GM23248 (cell line): Measurements from ENCODE around the gene NPC1. TPM values are rescaled to one million over a fixed set of nuclear protein-coding genes. Genes with fewer than 3 reads are reported as not detected.

Experiments
- DNase-seq: peaks from one replicate; pipeline ENCODE4 v3.0.0-alpha.2; 2015
- H2AFZ ChIP-seq: fragments of 200-600 bp; sonication (generic); 2 replicates; pipeline ENCODE4 v1.6.1; 2016; ENCODE audit warnings: antibody characterized with exemption
- H3F3A ChIP-seq: fragments of 200-600 bp; sonication (generic); 2 replicates; pipeline ENCODE4 v1.6.1; 2016; ENCODE audit warnings: mild to moderate bottlenecking, antibody characterized with exemption, mixed run types; ENCODE audit not compliant: insufficient read depth
- H3K27ac ChIP-seq: fragments of 200-600 bp; sonication (generic); 2 replicates; pipeline ENCODE4 v1.5.1; 2016; ENCODE audit warnings: mild to moderate bottlenecking
- H3K27me3 ChIP-seq: fragments of 200-600 bp; sonication (generic); replicated peaks from 2 replicates; pipeline ENCODE4 v1.6.1; 2016; ENCODE audit warnings: mild to moderate bottlenecking; ENCODE audit not compliant: insufficient read depth
- H3K36me3 ChIP-seq: fragments of 200-600 bp; sonication (generic); 2 replicates; pipeline ENCODE4 v1.6.1; 2016; ENCODE audit warnings: low read depth, mild to moderate bottlenecking
- H3K4me1 ChIP-seq: fragments of 200-600 bp; sonication (generic); 2 replicates; pipeline ENCODE4 v1.6.1; 2016; ENCODE audit warnings: mild to moderate bottlenecking; ENCODE audit not compliant: insufficient read depth
- H3K4me2 ChIP-seq: fragments of 200-600 bp; sonication (generic); one replicate; pipeline ENCODE4 v1.6.1; 2016; ENCODE audit warnings: mild to moderate bottlenecking; ENCODE audit not compliant: unreplicated experiment
- H3K4me3 ChIP-seq: fragments of 200-600 bp; sonication (generic); 2 replicates; pipeline ENCODE4 v1.5.1; 2016; ENCODE audit warnings: mild to moderate bottlenecking
- H3K79me2 ChIP-seq: fragments of 200-600 bp; sonication (generic); 2 replicates; pipeline ENCODE4 v1.6.1; 2016; ENCODE audit warnings: mild to moderate bottlenecking; ENCODE audit not compliant: insufficient read depth
- H3K9ac ChIP-seq: fragments of 200-600 bp; sonication (generic); 2 replicates; pipeline ENCODE4 v1.6.1; 2016; ENCODE audit warnings: mild to moderate bottlenecking
- H3K9me2 ChIP-seq: fragments of 200-600 bp; sonication (generic); 2 replicates; pipeline ENCODE4 v1.6.1; 2016; ENCODE audit warnings: mixed run types, mild to moderate bottlenecking, moderate library complexity; ENCODE audit not compliant: insufficient read depth
- H3K9me3 ChIP-seq: fragments of 200-600 bp; sonication (generic); one replicate; pipeline ENCODE4 v1.6.1; 2017; ENCODE audit warnings: low read depth
- H4K20me1 ChIP-seq: fragments of 200-600 bp; sonication (generic); 2 replicates; pipeline ENCODE4 v1.6.0; 2016; ENCODE audit not compliant: insufficient read depth
- EZH2 ChIP-seq: fragments of 200-600 bp; sonication (generic); IDR thresholded peaks from 2 replicates; pipeline ENCODE4 v1.6.1; 2018; ENCODE audit warnings: antibody characterized with exemption, mild to moderate bottlenecking; ENCODE audit not compliant: insufficient read depth, poor library complexity, severe bottlenecking
- EZH2phosphoT487 ChIP-seq: fragments of 200-600 bp; sonication (generic); IDR thresholded peaks from 2 replicates; pipeline ENCODE4 v1.6.1; 2018; ENCODE audit warnings: antibody characterized with exemption, moderate library complexity, mild to moderate bottlenecking, low read depth; ENCODE audit not compliant: insufficient read depth
- WGBS, 2 experiments: methylation state at CpG; one replicate each; pipeline ENCODE4 v1.1.6; 2015 to 2017; ENCODE audit warnings: low lambda C conversion rate in 2 of 2, low coverage in 1 of 2; ENCODE audit errors: missing lambda C conversion rate in 2 of 2; 5-methylcytosine and 5-hydroxymethylcytosine counted together
- in situ Hi-C: fragments of 300-500 bp; cut with MboI; formaldehyde crosslinking; loops from 2 replicates; pipeline ENCODE4 v1.15.0; 2020
- polyA plus RNA-seq: library from polyadenylated mRNA; unstranded; fragments of >200 nt; fragmentation: Nextera tagmentation; extraction: Ambion mirVana; gene quantifications from 2 replicates; pipeline ENCODE4 v1.2.1, GENCODE V29; 2016
- total RNA-seq: library from RNA; depleted of rRNA; stranded (reverse); fragments of >200 nt; shearing (Covaris generic); gene quantifications from 2 replicates; pipeline ENCODE4 v1.2.3, GENCODE V29; 2014

The NPC1 gene
- total and polyA plus RNA-seq, 2 experiments from 2014 or later: 28.1 to 28.7 TPM

DNA sequence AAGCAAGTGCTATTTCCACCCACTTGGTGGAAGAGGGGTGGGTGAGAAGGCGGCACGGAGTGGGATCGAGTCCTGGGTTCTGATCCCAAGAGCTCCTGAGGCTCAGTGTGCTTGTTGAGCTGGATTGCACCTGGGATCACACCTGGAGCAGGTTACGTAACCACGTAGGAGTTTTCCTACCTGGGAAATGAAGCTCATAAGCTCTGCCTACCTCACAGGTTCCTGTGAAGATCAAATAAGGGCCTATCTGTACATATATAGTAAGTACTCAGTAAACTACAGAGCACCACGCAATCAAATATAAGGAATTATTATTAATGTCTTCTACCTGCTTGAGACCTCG is 11.0 kb downstream of the NPC1 start:
- Histone ChIP-seq H3K9me2 (no peaks in the 10 kb centered on the region), H3K36me3 (peaks cover 13% of the 10 kb centered on the region; the same call in 1 of the 2 replicates), H3K27ac (no peak overlapping the region), H3K9ac (no peak overlapping the region), H3K4me2 (no peak overlapping the region), H3K4me3 (no peak overlapping the region), H3K79me2 (peaks cover 63% of the 10 kb centered on the region), H4K20me1 (0 out of 2 replicates have a peak, but pooled peaks cover 8% of the 10 kb centered on the region), H3F3A (peaks cover 41% of the 10 kb centered on the region), H3K4me1 (peaks cover 28% of the 10 kb centered on the region), H3K27me3 (no peaks in the 10 kb centered on the region), H3K9me3 (no peaks in the 10 kb centered on the region), H2AFZ (no peak overlapping the region)
- TF ChIP-seq EZH2phosphoT487 (no peak), EZH2 (no peak)
- in situ Hi-C loops: no loop called here
- no peak for DNase-seq
- WGBS, 2 experiments: 84 to 90% methylated on average over 7 of the region's 7 CpGs

DNA sequence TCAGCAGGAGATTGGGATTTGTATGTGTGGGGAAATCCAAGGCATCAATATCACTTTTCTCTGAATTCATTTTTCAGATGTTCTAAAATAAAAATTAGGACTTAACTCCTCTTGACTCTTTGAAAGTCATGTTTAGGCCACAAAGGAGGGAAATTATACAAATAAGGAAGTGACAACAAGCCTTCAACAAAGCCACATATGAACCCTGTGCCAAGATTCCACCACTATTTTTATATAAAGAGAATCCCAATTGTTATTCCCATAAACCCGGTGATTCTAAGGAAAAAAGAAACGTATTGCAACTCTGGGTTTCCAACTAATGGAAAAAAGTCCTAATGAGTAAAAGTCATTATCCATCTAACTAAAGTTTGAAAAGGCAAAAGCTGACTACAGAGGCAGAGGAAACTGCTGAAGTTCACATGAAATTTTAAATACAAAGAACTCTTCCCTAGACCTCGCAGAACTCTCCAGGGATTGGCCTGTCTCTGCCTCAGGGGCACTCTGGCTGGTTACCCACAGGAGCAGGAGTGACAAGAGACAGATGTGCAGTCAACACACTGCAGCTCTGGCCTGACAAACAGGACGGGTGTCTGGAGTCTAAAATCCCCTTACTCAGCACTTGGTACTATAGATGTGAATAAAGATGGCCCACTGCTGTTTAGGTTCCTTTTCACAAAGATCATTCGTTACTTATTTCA is 11.5 kb downstream of the NPC1 start:
- peaks cover 36% of the 10 kb centered on the region for H3F3A ChIP-seq
- 0 out of 2 replicates have a peak overlapping the region, but pooled peaks have one; percentile 12 for H3K27ac ChIP-seq
- no peaks in the 10 kb centered on the region for H3K9me2 ChIP-seq
- H3K4me1 ChIP-seq: peaks cover 23% of the 10 kb centered on the region
- H3K4me3 ChIP-seq: no peak overlapping the region
- peaks cover 13% of the 10 kb centered on the region; the same call in 1 of the 2 replicates for H3K36me3 ChIP-seq
- no peak overlapping the region for H3K9ac ChIP-seq
- H3K9me3 ChIP-seq: no peaks in the 10 kb centered on the region
- no peak for TF ChIP-seq EZH2
- no peak for TF ChIP-seq EZH2phosphoT487
- no peak for DNase-seq
- no peaks in the 10 kb centered on the region for H3K27me3 ChIP-seq
- in situ Hi-C loops: no loop called here
- H3K79me2 ChIP-seq: peaks cover 58% of the 10 kb centered on the region
- H4K20me1 ChIP-seq: 0 out of 2 replicates have a peak, but pooled peaks cover 8% of the 10 kb centered on the region
- 82 to 87% methylated on average over 5 of the region's 5 CpGs for WGBS, 2 experiments
- no peak overlapping the region for H3K4me2 ChIP-seq
- no peak overlapping the region for H2AFZ ChIP-seq

DNA sequence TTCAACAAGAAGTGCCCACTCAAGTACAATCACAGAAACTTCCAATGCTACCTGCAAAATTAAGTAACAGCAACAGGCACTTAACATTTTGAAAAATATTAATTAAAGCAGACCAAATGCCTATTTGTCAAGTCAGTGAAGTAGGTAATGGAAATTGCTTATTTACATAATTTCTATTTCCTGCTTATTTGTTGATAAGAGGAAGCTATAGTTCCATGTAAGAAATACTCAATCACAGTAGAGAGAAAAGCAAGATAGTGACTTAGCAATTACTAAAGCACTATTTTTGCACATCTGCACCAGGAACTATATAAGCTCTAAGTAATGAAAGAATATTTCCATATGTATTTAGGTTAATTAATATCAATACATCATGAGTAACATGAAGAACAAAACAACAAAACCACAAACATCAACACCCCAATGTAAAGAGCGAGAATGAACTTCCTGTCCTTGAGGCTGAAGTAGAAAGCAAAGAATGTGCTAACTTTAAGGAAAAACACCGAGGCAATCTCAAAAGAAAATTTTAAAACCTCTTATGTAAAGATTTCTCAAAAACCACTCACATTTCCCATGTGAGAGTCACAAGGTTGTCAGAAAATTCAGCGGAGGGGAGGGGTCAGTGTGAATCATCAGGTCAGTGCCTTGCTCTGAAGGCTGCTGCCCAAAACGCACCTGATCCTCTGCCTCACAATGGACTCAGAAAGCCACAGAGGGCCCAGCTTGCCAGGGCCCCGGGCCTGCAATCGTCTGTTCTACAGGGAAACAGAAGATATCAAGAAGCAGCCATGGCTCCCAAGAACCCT is 12.5 kb downstream of the NPC1 start:
- DNase-seq: peak; percentile 77
- in situ Hi-C loops: no loop called here
- no peak for TF ChIP-seq EZH2
- TF ChIP-seq EZH2phosphoT487: no peak
- Histone ChIP-seq H3K9ac (0 out of 2 replicates have a peak overlapping the region, but pooled peaks have one; percentile 6), H3F3A (peaks cover 28% of the 10 kb centered on the region), H3K36me3 (peaks cover 16% of the 10 kb centered on the region), H3K9me2 (no peaks in the 10 kb centered on the region), H2AFZ (no peak overlapping the region), H4K20me1 (0 out of 2 replicates have a peak, but pooled peaks cover 6% of the 10 kb centered on the region), H3K4me3 (no peak overlapping the region), H3K4me2 (peak overlapping the region; percentile 18), H3K27me3 (no peaks in the 10 kb centered on the region), H3K27ac (peak overlapping the region; percentile 38; the same call in 1 of the 2 replicates), H3K79me2 (peaks cover 49% of the 10 kb centered on the region), H3K4me1 (peaks cover 14% of the 10 kb centered on the region), H3K9me3 (no peaks in the 10 kb centered on the region)
- 41 to 46% methylated on average over 6 of the region's 6 CpGs for WGBS, 2 experiments

DNA sequence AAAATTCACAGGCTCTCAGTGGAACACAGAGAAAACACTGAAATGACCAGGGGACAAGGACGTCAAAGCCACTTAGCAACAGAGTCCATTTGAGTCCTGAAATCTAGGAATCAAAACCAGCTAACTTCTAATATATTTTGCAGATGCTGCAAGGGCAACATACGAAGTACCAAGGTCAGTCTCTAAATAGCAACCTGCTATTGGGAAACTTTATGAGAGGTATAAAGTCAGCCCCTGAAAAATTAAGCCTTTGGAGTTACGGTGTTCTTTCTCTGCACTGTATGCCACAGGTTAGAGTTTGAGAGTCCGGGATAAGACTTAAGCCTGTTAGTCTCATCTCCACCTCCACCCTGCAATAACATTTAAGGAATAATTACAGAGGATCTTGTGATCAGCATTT is 13.3 kb downstream of the NPC1 start:
- Histone ChIP-seq H3K9me3 (no peaks in the 10 kb centered on the region), H3F3A (peaks cover 25% of the 10 kb centered on the region), H3K36me3 (peaks cover 24% of the 10 kb centered on the region), H3K4me1 (peaks cover 14% of the 10 kb centered on the region), H3K4me2 (no peak overlapping the region), H3K9me2 (no peaks in the 10 kb centered on the region), H2AFZ (no peak overlapping the region), H3K9ac (no peak overlapping the region), H3K79me2 (peaks cover 41% of the 10 kb centered on the region), H3K4me3 (no peak overlapping the region), H4K20me1 (0 out of 2 replicates have a peak, but pooled peaks cover 4% of the 10 kb centered on the region), H3K27ac (no peak overlapping the region), H3K27me3 (no peaks in the 10 kb centered on the region)
- DNase-seq: no peak
- no peak for TF ChIP-seq EZH2phosphoT487
- no peak for TF ChIP-seq EZH2
- 97% methylated on average over 4 of the region's 4 CpGs for WGBS, 2 experiments
- in situ Hi-C loops: no loop called here
